Occipital lobe (tissue), 2 donors: ENCODE results near the gene ADAMTS19. TPM values are rescaled to one million over a fixed set of nuclear protein-coding genes. Genes with fewer than 3 reads are reported as not detected.

Experiments
- DNase-seq: peaks from one replicate; lab custom pipeline; 2025; lab: John Stamatoyannopoulos, UW
- total RNA-seq: library from RNA; depleted of rRNA; stranded (reverse); fragments of >200 nt; gene quantifications from one replicate; pipeline ENCODE4 v1.2.3, GENCODE V29; 2014

The ADAMTS19 gene
- total RNA-seq, 1 donor from 2014 or later = 4.2 TPM

DNA sequence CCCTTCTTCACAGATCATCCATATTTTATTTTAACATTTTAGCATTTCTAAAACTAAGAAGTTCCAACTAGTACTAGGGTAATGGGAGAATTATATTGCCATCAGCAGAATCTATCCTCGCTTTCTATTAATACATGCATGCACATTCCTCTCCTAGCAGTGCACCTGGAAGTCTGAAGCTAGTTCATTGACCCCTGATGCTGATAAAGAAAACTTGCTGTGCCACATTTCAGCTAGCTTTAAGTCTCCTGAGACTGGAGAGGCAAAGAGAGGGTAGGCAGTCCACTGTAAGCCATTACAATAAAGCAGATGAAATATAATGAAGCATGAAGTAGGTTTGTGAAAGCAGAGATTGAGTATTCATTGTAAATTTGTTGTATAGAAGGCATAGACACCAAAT is 303.6 kb downstream of the ADAMTS19 start:
- DNase-seq = no peak

DNA sequence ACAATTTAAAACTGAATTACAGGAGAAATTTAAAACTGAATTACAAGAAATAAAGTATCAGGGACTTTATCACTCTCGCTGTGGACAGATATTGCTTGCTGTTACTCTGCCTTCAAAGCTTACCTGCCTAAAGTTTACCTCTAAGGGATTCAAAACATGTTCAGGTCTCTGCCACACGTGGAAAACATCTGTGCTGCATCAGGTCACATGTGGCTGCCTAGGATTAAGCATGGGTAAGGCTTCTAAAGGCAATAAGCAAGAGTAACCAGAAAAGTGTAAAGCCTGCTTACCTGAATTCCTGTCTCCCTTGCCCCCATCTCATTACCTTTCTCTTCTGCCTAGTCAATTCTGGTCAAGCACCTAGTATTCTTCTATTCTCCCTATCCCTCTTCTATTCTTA is 306.7 kb downstream of the ADAMTS19 start:
- DNase-seq = no peak

DNA sequence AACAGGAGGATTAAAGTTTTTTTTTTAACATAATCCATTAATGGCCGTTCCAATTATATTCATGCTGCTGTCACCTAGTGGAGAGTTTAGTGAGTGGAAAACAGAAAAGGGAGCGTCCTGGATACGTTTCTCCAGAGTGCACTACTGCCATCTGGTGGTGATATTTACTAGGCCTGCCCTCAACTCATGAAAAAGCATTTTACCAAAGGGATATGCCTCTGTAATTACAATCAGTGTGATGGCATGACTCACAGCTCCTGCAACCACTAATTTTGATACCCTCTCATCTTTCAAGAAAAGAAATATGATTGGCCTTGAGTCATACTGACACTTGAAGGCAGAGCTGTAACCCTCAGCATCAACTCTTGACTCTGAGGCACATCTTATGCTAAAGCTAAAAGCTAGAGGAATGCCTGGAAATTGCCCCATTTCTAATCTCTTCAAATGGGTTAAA is 307.9 kb downstream of the ADAMTS19 start:
- DNase-seq = peak; percentile 57

DNA sequence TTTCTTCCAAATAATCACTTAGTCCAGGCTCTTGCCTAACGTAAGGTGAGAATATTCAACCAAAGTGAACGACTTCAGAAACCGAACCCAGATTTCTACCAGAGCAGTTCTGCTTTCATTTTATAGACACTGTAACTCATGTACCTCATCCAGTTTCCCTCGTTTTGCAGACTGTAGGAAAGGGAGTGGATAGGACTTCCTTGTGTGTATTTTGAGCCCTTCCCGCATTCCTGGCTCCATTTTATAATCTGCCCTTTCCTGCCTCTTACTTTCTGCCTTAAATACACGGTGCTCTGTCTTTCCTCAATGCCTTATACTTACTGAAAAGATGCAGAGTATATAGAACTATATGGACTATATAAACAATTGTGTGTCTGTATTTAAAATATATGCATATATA is 308.6 kb downstream of the ADAMTS19 start:
- DNase-seq = no peak

DNA sequence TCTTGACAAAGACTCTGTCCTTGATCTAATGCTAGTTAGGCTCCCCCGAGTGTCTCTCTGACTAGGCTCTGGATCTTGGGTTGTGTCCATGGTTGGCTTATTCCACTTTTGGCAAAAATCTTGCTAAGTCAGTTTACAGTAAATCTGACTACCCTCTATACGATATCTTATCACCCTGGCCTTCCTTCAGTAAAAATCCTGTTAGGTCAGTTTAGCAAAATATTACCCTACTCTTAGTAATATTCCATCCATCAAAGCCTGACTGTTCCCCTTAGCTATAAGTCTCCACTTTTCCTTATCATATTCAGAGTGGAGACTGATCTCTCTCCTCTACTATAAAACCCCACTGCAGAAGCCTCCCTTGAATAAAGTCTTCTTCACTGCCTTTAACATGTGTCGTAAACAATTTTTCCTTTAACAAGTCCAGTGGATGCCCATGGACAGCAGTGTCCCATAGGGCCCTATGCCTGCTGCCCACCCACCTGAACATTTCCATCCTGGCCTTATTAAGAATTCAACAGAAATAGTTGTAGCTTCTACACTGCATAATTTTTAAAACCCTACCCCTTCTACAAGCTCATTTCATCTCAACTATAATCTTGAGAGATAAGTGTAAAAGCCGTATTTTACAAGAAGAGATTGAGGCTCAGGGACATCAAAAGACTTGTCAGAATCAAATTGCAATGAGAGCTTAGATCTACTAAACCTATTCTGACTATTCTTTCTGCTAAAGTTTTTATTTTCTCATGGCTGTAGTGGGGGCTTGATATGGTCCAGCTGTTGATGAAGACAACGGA is 310.1 kb downstream of the ADAMTS19 start:
- no peak for DNase-seq

DNA sequence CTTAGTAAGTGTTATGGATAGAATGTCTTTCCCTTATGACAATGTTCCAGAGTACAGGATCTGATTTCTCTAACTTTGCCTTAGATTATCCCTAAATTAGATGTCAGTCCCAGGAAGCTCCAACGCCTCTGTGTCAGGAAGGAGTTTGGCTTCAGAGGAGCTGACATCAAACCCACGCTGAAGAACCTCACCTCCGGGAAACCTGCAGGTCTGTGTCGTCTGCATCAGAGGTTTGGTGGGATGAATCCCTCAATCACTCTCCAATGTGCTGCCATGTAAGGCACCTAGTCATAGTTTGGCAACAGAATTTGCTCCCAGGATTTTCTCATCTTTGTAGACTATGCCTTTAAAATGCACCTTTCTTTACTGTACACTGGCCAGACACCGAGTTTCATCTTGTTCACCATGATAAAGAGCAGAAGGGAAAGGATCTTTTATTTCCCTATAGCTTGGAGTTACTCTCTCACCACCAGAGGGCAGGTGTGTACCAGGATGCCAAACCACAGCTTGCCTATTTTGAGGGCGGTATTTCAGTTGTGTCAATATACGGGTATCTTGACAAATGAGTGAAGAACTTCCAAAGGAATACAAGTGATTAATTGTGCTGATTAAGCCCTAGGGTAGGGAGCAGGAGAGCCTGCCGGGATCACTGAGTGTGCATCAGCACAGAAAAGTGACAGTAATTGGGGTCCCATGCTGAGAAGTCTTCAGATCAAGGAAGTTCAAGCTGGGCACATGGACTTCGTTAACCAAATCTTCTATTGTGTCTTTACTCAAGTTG is 311.1 kb downstream of the ADAMTS19 start:
- peak; percentile 61 for DNase-seq

DNA sequence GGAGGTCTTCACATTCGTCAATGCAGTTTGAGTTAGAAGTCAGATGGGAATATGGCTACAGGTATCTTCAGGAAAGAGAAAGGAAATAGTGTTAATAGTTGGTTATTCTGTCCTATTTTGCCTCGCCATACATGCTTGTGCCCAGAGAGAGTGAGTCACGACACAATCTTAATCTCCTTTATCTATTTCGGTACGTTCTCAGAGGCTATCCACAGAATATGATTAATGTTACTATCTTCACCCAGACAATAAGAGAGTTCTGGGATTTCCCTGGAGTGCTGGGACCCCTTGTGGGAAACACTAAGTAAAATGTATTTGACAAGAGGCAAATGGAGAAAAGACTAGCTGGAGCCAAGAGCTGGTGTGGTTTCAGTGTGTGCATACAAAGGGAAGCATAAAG is 313.3 kb downstream of the ADAMTS19 start:
- DNase-seq = no peak

DNA sequence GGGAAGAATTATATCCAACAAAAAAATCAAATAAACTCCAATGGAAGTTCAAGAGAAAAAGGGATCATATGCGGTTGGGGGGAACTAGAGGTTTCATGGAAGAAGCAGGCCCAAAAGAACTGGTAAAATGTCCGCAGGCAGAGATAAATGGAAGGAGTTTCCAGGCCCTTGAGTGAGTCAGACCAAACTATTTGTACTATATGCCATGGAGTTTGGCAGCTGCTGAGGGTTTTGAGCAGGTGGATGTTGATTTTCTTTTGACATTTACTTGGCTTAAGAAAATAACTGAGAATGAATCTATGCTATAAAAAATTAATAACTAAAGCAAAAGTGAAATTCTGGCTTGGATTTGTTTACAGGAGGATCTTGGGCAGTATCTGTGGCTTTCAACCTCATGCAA is 321.5 kb downstream of the ADAMTS19 start:
- DNase-seq = no peak
